Kidney capillary endothelial cell (primary cell): ENCODE results near the gene SAC3D1.

Experiments used
- DNase-seq: peaks from one replicate; pipeline ENCODE4 v3.0.0-alpha.2; 2018; ENCODE audit warnings: low spot score

Gene SAC3D1

DNA sequence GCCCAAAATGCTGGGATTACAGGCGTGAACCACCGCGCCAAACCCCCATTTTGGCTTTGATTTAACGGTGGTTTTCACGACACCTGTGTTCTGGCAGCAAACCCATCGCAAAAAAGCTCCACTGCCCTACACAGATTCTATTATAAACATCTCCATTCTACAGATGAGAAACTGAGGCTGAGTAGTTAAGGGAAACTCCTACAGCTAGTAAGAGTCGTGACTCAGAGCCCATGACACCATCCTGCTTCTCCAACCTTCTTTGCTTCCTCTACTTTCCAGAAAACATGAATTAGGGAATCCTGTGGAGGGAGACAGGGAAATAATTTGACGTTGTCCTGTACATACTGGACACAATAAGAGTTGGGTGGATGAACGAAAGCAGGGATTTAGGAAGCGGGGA is 14.2 kb upstream of the SAC3D1 start:
- DNase-seq: no peak

DNA sequence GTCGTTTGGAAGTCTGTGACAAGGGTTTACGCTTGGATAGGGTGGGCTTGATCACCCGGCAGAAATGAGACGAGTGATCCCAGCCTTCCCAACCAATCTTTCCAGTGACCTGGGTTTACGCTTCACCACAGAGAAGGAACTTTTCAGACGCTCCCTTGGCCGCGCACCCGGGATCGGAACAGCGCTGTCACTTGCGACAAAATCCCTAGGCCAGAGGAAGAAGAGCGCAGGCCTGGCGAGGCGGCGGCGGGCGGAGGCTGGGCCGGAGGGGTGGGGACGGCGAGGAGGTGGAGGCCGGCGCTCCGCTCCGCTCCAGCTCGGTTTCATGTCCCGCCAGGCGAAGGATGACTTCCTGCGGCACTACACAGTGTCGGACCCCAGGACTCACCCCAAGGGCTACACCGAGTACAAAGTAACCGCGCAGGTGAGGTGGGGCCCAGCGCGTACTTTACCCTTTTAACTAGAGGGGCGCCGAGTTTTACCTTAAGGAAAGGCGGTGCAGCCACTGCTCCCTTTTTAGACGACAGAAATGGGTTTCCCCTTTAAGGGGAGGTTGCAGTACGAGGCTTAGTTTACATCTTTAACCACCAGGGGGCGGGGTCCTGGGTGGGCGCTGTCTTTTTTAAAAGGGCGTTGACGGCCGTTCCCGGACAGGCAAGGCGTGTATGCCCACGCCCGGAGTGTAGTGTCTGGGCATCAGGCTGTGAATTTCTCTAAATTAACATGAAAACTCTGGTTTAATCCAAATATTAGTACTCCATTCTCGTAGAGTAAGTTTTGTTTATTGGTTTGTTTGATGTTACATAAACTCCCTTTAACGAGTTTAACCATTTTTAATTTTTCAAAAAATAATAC is 13.6 kb upstream of the SAC3D1 start, which contains the start of gene SNX15:
Gene SNX15, plus strand, starts transcription at position 227 of the 855 bp plus-strand sequence. Its CDS starts 99 bp downstream, at position 326.
- peak; percentile 97 for DNase-seq

DNA sequence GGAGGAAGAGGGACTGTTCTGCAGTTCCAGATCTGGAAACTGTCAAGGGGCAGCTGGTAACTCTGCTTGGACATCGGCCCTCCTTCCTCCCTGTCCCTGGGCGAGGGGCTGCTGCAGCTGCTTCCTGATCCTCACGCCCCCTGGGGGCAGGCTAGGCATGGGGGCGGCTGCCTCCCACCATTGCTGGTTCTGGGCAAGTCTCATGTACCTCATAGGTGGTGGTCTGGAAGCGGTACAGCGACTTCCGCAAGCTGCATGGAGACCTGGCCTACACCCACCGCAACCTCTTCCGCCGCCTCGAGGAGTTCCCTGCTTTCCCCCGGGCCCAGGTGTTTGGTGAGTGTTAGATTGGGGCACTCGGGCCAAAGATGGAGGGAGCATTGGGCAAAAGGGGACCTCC is 8.8 kb upstream of the SAC3D1 start:
- no peak for DNase-seq

DNA sequence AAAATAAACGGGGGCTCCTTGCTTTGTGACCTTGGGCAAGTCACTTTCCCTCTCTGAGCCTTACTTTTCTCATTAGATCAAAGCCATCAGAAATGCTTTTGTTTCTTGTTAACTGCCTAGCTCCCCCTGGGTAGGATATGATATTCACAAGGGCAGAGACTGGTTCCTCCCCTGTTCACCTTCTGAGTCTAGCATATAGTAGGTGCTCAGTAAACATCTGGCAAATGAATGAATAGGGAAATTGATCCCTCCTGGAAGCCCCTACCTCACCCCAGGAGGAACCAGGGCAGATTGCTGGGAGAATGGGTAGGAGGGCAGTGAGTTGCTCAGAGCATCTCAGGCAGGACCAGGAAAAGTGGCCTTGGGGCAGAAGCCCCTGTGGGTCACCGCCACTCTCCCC is 6.6 kb upstream of the SAC3D1 start:
- no peak for DNase-seq

DNA sequence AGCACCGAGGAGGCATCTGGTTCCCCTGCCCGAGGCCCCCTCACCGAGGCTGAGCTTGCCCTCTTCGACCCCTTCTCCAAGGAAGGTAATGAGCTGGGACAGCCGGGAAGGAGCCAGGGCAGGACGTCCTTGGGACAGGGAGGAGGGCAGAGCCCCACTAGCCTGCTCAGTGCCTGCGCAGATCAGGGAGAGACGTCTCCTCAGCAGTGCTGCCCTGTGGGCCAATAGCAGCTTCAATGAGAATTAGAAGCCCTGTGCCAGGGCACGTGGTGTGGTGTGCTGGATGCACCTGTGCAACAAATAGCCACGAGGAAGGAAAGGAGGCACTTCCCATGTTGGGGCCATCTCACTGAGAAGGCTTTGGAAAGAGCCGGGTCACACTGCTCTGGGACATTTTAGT is 5.4 kb upstream of the SAC3D1 start:
- no peak for DNase-seq

DNA sequence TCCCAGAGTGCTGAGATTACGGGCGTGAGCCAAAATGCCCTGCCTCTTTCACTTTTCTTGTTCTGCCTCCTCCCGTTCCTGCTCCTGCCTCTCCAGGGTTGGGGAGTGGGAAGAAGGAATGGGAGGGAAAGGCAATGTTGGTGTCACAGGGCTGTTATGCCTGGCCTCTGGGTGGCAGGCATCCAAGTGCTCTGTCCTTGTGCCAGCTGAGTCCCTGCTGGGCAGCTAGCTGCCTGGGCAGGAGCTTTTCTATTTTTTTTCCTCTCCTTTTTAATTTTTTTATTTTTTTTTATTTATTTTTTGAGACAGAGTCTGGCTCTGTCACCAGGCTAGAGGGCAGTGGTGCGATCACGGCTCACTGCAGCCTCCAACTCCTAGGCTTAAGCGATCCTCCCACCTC is 4.1 kb upstream of the SAC3D1 start:
- no peak for DNase-seq

DNA sequence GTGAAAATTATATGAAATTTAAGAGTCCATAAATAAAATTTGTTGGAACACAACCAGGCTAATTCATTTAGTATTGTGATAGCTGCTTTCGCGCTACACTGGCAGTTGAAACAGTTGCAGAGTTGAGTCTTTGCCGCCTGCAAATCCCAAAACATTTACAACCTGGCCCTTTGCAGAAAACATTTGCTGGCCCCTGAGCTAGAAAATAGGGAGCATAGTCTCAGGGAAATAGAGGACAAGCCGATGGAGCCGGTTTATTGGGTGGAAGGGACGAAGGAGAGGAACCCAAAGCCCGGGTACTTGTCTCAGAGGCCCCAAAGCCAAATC is 527 bp upstream of the SAC3D1 start:
- DNase-seq: no peak

DNA sequence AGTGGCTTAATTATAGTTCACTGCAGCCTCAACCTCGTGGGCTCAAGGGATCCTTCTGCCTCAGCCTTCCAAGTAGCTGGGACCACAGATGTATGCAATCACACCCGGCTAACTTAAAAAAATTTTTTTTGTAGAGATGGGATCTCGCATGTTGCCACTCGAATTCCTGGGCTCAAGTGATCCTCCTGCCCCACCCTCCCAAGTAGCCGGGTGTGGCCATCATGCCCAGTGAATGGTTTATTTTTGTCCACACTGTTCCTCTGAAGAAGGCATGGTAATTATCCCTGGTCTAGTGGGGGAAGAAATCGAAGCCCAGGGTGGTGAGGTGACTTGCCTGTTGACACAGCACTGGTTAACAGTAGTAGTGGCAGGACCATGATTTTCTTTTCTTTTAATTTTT is 1.9 kb downstream of the SAC3D1 start:
- no peak for DNase-seq

DNA sequence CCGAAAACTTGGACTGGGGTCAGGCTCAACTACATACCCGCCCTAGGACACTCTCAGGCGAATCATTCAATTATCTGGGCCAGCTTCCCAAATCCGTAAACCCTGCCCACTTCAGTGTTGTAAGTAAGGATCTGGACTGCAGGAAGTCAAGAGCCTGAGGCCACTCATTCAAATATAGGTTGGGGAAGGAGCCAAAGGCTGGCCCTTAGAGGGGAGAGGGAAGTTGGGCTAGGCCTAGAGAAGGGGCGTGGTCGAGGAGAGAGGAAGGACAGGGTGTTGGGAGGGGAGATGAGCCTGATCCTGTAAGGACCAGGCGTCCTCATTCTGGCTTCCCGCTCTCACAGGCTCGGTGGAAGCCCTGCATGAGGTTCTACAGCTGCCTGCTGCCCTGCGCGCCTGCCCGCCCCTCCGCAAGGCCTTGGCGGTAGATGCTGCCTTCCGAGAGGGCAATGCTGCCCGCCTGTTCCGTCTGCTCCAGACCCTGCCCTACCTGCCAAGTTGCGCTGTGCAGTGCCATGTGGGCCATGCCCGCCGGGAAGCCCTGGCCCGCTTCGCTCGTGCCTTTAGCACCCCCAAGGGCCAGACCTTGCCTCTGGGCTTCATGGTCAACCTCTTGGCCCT is 3.0 kb downstream of the SAC3D1 start:
- DNase-seq: no peak

DNA sequence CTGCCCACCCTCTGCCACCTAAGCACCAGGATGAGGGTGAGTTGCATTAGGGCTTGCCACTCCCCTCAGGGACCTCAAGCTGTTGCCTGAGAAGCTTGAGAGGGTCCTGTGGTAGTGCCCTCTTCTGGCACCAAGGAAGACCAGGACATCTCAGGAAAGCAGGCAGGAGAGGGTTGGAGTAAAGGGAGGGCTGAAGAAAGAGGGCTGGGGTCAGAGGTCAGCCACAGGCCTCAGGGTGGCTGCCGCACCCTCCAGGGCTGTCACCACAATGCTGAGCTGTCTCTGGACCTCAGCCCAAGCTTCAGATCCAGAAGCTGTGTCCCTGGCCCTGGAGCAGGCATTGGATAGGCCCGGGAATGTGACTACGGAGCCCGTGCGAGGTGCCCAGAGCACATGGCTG is 4.1 kb downstream of the SAC3D1 start:
- no peak for DNase-seq

DNA sequence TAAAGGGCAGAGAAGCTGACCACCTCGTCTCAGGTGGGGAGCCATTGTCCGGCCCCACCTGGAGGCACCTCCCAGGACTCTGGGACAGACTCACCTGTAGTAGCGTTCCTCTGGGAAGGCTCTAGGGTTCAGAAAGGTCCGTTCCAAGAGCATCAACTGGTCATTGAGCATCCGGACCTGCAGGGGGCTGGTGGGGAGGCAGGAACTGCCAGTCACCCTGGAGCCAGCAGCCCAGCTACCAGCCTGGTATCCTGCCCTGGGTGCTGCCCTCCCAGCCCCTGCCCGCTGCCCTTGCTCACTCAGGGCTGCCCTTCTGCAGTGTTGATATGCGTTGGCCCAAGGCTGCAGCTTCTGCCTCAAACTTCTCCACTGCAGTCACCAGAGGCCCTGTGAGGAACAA is 4.7 kb downstream of the SAC3D1 start:
- DNase-seq: no peak

DNA sequence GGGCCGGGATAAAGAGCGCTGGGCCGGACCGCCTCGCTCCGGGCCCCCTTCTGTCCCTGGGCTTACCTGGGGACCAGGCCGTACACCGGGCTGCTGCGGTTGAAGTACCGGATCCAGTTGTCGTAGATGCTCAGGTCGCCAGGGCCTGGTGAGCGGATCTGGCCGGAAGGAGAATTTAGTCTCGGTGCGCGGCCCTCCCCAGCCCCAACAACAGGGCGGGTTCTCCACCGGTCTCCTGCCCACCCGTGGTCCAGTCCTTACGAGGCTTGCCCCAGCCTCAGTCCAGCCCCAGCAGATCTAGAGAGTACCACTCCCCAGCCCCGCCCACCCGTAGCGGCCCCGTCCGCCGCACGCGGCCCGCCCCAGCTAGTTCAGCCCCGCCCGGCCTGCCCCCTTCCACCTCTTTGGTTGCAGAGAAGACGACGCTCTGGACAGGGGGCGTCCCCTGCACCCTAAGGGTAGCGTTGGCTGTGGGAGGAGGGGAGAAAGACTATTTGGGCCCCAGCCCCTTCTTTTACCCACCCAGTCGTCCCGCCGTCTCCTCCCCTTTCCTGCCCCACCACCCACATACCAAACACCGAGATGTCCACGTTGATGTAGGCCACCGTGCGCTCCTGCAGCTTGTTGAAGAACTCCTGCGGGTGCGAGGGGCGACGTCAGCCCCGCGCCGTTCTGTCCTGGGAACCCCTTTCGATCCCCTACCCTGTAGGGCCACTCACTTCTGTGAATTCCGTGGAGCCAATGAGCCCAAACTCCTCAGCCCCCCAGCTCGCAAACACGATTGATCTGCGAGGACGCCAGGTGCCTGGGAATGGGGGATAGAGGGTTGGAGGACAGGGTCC is 6.8 kb downstream of the SAC3D1 start:
- DNase-seq: no peak

DNA sequence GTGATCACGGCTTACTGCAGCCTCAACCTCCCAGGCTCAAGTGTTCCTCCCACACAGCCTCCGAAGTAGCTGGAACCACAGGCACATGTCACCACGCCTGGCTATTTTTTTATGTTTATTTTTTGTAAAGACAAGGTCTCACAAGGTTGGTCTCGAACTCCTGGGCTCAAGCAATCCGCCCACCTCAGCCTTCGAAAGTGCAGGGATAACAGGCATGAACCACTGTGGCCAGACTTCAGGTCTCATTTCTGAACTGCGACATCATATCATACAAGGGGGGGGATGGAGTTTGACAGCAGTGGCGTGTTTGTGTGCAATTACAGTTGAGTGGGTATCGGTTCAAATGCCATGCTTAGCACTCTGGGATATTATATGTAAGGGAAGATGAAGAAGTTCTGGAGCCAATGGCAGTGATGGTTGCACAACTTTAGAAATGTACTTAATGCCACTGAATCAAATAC is 10.4 kb downstream of the SAC3D1 start:
- no peak for DNase-seq

DNA sequence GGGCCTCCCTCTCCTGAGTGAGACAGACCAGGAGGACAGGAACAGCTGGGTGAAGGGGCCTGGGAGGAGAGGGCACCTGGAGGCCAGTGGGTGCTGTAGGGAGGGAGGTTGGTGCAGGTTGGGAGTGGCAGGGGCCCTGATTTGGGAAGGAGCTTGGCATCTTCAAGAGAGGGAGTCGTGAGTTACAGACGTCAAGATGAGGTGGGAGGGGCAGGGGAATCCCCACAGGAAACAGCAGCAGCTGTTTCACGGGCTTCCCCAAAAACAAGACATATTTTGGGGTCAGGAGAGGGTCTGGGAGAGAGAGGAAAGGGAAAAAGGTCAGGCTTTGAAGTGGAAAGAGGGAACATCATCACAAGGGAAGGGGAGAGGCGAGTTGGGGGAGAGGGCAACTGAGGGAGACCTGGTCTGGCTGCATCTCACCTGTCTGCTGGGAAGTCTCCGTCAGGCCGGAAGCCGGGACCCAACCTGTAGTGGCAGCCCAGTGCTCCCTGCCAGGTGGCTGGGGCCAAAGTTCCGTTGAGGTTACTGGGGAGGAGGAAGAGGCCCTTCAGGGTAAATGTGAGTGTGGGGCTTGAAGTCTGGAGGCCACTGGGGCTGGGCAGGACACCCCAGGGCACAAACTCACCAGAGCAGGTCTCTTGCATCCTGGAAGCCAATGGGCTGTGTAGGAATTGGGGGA is 13.0 kb downstream of the SAC3D1 start:
- no peak for DNase-seq

DNA sequence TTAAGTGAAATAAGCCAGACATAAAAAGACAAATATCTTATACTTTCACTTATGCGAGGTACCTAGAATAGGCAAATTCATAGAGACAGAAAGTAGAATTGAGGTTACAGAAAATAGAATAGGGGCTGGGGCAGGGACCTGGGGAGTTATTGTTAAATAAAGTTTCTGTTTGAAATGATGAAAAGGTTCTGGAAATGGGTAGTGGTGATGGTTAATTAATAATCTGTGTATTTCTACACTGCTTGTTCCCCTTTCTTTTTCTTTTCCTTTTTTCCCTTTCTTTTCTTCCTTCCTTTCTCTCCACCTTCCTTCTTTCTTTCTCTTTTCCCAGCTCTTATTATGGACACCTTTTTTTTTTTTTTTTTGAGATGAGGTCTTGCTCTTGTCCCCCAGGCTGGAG is 14.5 kb downstream of the SAC3D1 start:
- DNase-seq: no peak

DNA sequence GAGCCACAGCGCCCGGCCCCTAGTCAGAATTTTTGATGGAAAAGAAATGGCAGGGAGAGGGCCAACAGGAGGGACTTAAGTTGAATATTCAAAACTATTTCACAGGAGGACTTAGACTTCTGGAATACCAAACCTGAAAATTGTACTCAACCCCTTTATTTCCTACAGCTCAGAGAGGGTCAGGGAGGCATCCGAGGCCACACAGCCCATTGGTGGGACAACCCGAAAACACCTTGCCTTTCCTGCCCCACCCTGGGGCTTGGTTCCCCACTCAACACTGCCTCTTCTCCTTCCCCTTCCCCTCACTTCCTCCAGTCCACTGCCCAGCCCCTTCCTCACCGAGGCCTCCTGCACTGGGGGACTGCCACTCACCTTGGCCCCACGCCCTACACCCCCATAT is 16.0 kb downstream of the SAC3D1 start:
- DNase-seq: no peak

DNA sequence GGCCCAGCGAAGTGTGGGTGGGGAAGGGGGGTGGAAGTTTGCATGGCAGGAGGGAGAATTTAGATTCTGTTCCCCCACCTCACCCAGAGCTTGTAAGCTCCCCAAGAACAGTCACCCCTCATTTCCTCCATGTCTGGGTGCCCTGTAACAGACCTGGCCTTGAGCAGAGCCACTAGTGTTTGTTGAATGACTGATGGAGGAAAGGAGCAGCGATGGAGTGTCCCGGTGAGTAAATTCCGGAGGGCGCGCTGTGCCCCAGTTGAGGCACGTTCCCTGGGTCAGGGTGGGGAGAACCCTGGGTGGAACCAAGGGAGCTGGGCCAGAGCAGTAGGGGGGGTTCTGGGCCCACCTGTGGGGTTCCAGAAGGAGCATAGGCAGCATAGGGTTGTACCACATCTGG is 16.5 kb downstream of the SAC3D1 start:
- DNase-seq: no peak

DNA sequence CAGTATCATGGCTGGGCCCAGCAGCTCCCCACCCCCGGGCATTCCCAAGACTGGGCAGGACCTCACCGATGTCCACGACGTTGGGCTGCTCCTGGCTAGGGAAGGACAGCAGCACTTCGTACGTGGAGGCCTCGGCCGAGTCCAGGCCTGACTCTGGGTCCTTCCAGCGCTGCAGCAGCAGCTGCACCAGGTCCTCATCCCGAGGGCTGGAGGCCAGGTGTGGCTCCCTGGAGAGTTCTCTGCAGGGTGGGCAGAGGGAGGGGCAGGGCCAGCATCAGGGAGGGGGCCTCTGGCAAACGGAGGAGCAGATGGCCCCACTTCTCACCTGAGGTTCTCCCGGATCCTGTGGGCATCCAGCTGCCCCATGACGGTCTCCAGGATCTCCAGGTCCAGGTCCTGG is 17.0 kb downstream of the SAC3D1 start:
- no peak for DNase-seq

DNA sequence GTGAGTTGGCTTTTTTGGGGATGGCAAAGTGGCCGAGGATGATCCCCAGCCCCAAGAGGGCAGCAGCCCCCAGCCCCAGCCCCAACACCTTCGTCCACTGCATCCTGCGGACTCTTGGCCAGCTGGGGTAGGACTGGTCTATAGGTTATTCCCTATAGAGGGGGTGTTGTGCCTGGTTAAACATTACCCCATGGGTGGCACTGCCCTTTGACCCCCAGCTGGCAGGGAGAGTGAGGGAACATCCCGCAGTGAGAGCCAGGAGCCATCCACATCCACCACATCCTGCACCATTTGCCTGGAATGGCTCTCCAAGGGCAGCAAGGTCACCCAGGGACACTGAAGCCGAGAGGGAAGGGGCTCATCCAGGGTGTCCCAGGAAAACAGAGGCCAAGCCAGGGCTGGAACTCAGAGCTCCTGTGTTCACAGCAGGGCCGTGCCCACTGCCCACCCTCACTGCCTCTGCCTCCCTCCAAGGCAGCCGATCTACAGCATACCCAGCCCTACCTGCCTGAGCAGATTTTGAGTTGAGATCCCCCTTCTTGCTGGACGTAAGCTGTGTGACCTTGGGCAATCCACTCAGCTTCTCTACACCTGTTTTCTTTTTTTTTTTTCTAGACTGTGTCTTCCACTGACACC is 17.5 kb downstream of the SAC3D1 start, which contains the start of gene NAALADL1:
Gene NAALADL1, minus strand, starts transcription at position 135 of the 636 bp plus-strand sequence. Its CDS starts 32 bp downstream, at position 103.
- DNase-seq: no peak

DNA sequence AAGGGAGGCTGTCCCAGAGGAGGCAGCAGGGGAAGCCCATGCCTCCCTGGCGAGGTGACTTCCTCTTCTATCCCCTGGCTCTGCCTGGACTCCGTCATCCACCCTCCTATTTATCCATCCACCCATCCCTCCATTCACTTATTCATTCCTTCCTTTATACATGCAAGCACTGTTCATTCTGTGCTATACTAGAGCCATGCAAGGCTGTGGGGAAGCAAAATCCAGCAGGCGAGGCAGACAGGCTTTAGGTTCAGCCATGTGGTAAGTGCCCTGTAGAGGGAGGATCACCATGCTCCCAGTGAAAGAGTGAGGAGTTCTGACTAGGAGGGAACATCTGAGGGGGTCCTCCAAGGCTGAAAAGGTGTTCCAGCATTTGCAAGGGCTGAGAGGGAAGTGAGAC is 18.5 kb downstream of the SAC3D1 start:
- no peak for DNase-seq

DNA sequence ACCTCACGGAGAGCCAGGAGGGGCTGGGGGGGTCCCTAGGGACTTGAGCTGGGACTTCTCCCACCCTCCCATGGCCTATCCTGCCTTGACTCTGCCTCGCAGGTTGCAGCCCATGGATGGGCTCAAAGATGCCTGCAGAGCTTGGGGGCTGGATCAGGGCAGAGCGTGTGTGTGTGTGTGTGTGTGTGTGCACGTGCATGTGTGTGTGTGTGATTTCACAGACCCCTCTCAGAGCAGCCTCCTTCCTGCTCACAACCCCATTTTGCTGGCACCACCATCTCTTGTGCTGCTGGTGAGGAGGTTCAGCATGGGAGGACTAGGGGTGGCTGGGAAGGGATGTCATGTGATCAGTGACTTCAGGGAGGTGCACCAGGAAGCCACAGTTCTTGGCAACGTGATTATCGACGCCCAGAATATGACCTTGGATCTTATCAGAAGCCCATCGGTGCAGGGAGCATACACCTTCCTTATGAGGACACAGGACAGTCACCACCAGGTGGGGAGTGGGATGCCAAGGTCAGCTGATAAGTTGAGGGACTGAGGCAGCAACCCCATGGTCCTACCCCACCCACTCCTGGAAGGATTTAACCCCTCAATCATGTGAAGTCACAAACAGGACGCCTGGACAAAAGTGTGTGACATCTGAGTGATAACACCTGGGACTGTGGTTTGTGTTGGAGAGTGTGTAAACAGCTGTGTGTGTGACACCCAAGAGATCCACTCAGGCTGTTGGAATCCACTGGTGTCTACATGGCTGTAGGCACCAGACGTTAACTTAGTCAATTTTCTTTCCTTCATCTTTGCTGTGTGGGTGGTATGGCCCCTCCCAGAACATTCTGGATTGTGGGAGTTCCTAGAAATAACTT is 19.2 kb downstream of the SAC3D1 start:
- DNase-seq: no peak
